Measurements from ENCODE around the gene TRIM14. TPM values are rescaled to one million over a fixed set of nuclear protein-coding genes. Genes with fewer than 3 reads are reported as not detected.

The TRIM14 gene, protein sequence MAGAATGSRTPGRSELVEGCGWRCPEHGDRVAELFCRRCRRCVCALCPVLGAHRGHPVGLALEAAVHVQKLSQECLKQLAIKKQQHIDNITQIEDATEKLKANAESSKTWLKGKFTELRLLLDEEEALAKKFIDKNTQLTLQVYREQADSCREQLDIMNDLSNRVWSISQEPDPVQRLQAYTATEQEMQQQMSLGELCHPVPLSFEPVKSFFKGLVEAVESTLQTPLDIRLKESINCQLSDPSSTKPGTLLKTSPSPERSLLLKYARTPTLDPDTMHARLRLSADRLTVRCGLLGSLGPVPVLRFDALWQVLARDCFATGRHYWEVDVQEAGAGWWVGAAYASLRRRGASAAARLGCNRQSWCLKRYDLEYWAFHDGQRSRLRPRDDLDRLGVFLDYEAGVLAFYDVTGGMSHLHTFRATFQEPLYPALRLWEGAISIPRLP
- 1.5 and 6.3 TPM in 2 replicates for total RNA-seq

DNA sequence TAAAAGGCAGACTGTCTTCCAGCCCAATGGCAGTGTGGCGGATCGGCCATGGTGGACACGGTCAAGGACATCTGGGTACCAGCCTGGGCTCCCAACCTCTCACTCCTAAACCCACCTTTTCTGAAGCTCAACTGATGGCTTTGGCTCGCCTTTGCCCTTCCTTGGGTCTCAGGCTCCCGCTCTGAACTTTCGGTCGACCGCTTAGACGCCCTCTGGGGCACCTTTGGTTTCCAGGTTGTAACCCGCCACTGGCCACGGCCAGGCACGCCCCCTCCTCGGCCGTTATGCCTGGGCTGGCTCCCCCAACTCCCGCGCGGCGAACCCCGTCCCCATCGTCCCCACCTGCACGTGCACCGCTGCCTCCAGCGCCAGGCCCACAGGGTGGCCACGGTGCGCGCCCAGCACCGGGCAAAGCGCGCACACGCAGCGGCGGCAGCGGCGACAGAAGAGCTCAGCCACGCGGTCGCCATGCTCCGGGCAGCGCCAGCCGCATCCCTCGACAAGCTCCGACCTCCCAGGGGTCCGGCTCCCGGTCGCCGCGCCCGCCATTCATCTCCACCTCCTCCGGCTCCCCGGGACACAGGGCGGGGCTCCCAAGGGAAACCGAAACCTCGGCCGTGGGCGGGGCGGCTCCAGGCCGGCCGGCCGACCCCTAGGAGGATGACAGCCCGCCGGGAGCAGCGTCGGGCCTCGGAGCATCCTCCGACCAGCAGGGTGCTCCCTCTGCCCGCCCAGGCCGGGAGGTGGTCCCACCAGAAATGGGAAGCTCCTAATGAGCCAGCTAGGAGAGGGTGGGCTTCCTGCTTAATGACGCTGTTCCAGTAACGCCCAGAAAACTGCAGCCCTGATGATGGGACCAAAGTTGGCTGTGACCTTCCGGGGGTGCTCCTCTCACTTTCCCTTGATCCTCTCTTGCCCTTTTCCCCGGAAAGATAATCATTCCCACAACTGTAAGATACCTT, at the start of gene TRIM14:
TSS of gene TRIM14 (minus strand) at position 583 of the 962 bp plus-strand sequence. CDS start at position 549, 34 bp downstream.

DNA sequence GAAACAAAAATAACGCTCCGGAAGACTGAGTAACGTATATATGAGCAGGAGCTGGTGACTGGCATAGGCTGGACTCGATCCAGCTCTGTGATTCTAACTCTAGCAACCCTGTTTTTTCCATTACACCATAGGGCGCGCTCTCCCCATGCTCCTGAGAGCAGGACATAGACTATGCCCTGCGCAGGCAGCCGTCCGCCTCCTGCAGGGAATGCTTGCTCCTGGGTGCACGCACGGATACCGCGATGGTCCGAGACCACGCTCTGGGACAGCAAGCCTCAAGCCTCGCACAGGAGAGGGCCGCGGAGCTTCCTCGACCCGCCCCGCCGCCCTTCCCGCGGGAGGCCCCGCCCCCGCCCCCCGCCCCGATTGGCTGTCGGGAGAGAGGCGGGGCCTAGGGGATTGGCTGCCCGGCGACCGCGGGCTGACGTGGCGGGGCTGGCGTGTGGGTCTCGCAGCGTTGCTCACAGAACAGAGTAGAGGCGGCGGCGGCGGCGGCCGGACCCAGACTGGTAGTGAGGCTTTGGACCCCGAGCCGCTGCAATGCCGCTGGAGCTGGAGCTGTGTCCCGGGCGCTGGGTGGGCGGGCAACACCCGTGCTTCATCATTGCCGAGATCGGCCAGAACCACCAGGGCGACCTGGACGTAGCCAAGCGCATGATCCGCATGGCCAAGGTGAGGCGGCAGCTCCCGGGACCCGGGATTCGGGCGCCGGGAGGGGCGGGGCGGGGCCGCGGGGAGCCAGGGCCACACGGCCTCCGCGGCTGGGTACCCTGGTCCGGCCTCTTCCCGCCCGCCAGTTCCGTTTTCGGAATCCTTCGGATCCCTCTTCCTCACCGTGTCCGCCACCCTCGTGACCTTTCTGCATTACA, 62.5 kb downstream of the TRIM14 start, which contains the start of gene NANS:
TSS of gene NANS (plus strand) at position 464 of the 869 bp plus-strand sequence. CDS start at position 541, 77 bp downstream.

Small RNA genes within 50 kb of the gene (small RNA-seq; reads per million reads assigned to genes)
- gene RF00017 (not detected), gene RNU6-918P (not detected)

Other genes starting within 250 kb of the TRIM14 start
- gene TRMO, start 196.7 kb downstream of the TRIM14 start, total RNA-seq, result 10.9 and 16.5 TPM in 2 replicates
- not detected in 2 replicates for gene HEMGN, start 181.1 kb downstream of the TRIM14 start, total RNA-seq
- 14.7 TPM in 2 replicates for gene ANP32B, start 135.9 kb downstream of the TRIM14 start, total RNA-seq
- gene NANS, start 62.5 kb downstream of the TRIM14 start, total RNA-seq, result 73.1 and 83.0 TPM in 2 replicates
- under 0.01 and 0.39 TPM in 2 replicates for gene CORO2A, start 73.4 kb upstream of the TRIM14 start, total RNA-seq
- 12.9 and 22.7 TPM in 2 replicates for gene TBC1D2, start 136.4 kb upstream of the TRIM14 start, total RNA-seq